Gastroesophageal sphincter (tissue), 4 donors: ENCODE data around the gene AKAP6. TPM values are rescaled to one million over a fixed set of nuclear protein-coding genes. Genes with fewer than 3 reads are reported as not detected.

Experiments used
- ATAC-seq: fragments of 150-250 bp; one replicate; pipeline ENCODE4 v1.9.1; 2016; ENCODE audit warnings: mild to moderate bottlenecking, moderate library complexity
- H3K27ac ChIP-seq, 4 donors: fragments of 200-600 bp; sonication (generic) in 3 of 4; 1 replicate in 3 of 4; 2 replicates in 1 of 4; pipeline ENCODE4 v1.5.1; 2016 to 2019
- H3K27me3 ChIP-seq: fragments of 200-600 bp; sonication (generic); one replicate; pipeline ENCODE4 v1.5.1; 2019
- H3K36me3 ChIP-seq, 2 donors: fragments of 200-600 bp; sonication (generic); one replicate each; pipeline ENCODE4 v1.5.1; 2019; ENCODE audit warnings: control low read depth in 1 of 2
- H3K4me1 ChIP-seq, 3 donors: fragments of 200-600 bp; sonication (generic); 1 replicate in 2 of 3; 2 replicates in 1 of 3; pipeline ENCODE4 v1.5.1; 2016 to 2019; ENCODE audit warnings: control low read depth in 2 of 3
- H3K4me3 ChIP-seq, 2 donors: fragments of 200-600 bp; sonication (generic); one replicate each; pipeline ENCODE4 v1.5.1; 2019; ENCODE audit warnings: mild to moderate bottlenecking in 1 of 2, moderate library complexity in 1 of 2
- H3K9me3 ChIP-seq, 3 donors: fragments of 200-600 bp; sonication (generic); one replicate each; pipeline ENCODE4 v1.5.1; 2017 to 2019; ENCODE audit warnings: control low read depth in 2 of 3
- CTCF ChIP-seq, 4 experiments: fragments of 200-600 bp in 2 of 4; fragments of 450-650 bp in 2 of 4; sonication (generic) in 1 of 4; IDR thresholded peaks; one replicate each; pipeline ENCODE4 v1.5.1; 2017 to 2019; ENCODE audit warnings: antibody characterized with exemption in 4 of 4, mild to moderate bottlenecking in 2 of 4, moderate library complexity in 2 of 4
- EP300 ChIP-seq: sonication (generic); formaldehyde crosslinking; IDR thresholded peaks from one replicate; pipeline ENCODE4 v1.6.1; 2017; ENCODE audit warnings: antibody characterized with exemption, mild to moderate bottlenecking
- POLR2A ChIP-seq, 2 donors: fragments of 450-650 bp; IDR thresholded peaks; one replicate each; pipeline ENCODE4 v1.6.1; 2017; ENCODE audit warnings: antibody characterized with exemption in 2 of 2, mild to moderate bottlenecking in 2 of 2, moderate library complexity in 1 of 2
- POLR2AphosphoS5 ChIP-seq: sonication (generic); formaldehyde crosslinking; IDR thresholded peaks from one replicate; pipeline ENCODE4 v1.6.1; 2017; ENCODE audit warnings: antibody characterized with exemption
- WGBS, 2 donors: methylation state at CpG; one replicate each; pipeline ENCODE4 v1.1.5; 2018; ENCODE audit warnings: low coverage in 1 of 2; 5-methylcytosine and 5-hydroxymethylcytosine counted together
- total RNA-seq, 4 donors: library from RNA; depleted of rRNA; stranded (reverse); fragments of >200 nt; gene quantifications; one replicate each; pipeline ENCODE4 v1.1.0, GENCODE V29; 2016

Gene AKAP6
- total RNA-seq, 4 donors from 2014 or later, result 33.1 to 65.4 (median 45.0) TPM

- WGBS, 2 donors, result 76 to 78% methylated on average over 2 of the region's 2 CpGs
Measured at GRCh38 chr14:32601069-32601468, 272.0 kb downstream of the AKAP6 start.

GRCh38 chr14:32601906-32602305, 272.8 kb downstream of the AKAP6 start:
- Histone ChIP-seq H3K9me3 (no peaks in the 10 kb centered on the region), H3K36me3 (peaks cover 0 to 4% of the 10 kb centered on the region in 2 donors), H3K4me1 (peaks cover 0 to 24% (median 2%) of the 10 kb centered on the region in 3 donors), H3K27me3 (no peaks in the 10 kb centered on the region), H3K4me3 (no peak overlapping the region), H3K27ac (no peak overlapping the region)
- no peak for ATAC-seq
- WGBS, 2 donors, result 22 to 38% methylated on average over 3 of the region's 3 CpGs
- TF ChIP-seq CTCF (IDR thresholded peaks at IDR 0.05), result no peak
- no peak for TF ChIP-seq POLR2A (IDR thresholded peaks at IDR 0.05)
- no peak for TF ChIP-seq POLR2AphosphoS5
- TF ChIP-seq EP300, result no peak

More at GRCh38 chr14:32601069-32601468, 272.0 kb downstream of the AKAP6 start:
- H3K4me3 ChIP-seq, result no peak overlapping the region
- no peak for ATAC-seq
- TF ChIP-seq EP300 (no peak), POLR2AphosphoS5 (no peak), POLR2A (IDR thresholded peaks at IDR 0.05) (no peak), CTCF (IDR thresholded peaks at IDR 0.05) (no peak)
- no peaks in the 10 kb centered on the region for H3K27me3 ChIP-seq
- H3K27ac ChIP-seq, result no peak overlapping the region
- no peaks in the 10 kb centered on the region for H3K9me3 ChIP-seq
- peaks cover 0 to 4% of the 10 kb centered on the region in 2 donors for H3K36me3 ChIP-seq
- H3K4me1 ChIP-seq, result peaks cover 0 to 24% (median 0%) of the 10 kb centered on the region in 3 donors

- 55 to 66% methylated on average over 3 to 7 of the region's 7 CpGs for WGBS, 2 donors
- H3K27me3 ChIP-seq, result no peaks in the 10 kb centered on the region
- no peak overlapping the region for H3K27ac ChIP-seq
- H3K4me1 ChIP-seq, result peaks cover 0 to 32% (median 6%) of the 10 kb centered on the region in 3 donors
- TF ChIP-seq POLR2AphosphoS5, result no peak
- TF ChIP-seq CTCF (IDR thresholded peaks at IDR 0.05), result no peak
- TF ChIP-seq EP300, result no peak
- no peak for TF ChIP-seq POLR2A (IDR thresholded peaks at IDR 0.05)
- H3K36me3 ChIP-seq, result peaks cover 0 to 4% of the 10 kb centered on the region in 2 donors
- H3K4me3 ChIP-seq, result no peak overlapping the region
- no peaks in the 10 kb centered on the region for H3K9me3 ChIP-seq
- no peak for ATAC-seq
Measured at GRCh38 chr14:32602699-32603098, 273.6 kb downstream of the AKAP6 start.

- no peak overlapping the region for H3K27ac ChIP-seq
- H3K27me3 ChIP-seq, result no peaks in the 10 kb centered on the region
- peaks cover 0 to 4% of the 10 kb centered on the region in 2 donors for H3K36me3 ChIP-seq
- H3K4me1 ChIP-seq, result peaks cover 0 to 46% (median 6%) of the 10 kb centered on the region in 3 donors
- WGBS, 2 donors, result 97 to 100% methylated on average over 2 of the region's 2 CpGs
- no peaks in the 10 kb centered on the region for H3K9me3 ChIP-seq
- no peak for ATAC-seq
- no peak overlapping the region for H3K4me3 ChIP-seq
- TF ChIP-seq POLR2A (IDR thresholded peaks at IDR 0.05) (no peak), CTCF (IDR thresholded peaks at IDR 0.05) (no peak), POLR2AphosphoS5 (no peak), EP300 (no peak)
Measured at GRCh38 chr14:32603992-32604565, 275.0 kb downstream of the AKAP6 start.

GRCh38 chr14:32606301-32606700, 277.2 kb downstream of the AKAP6 start:
- peaks cover under 1 to 56% (median 6%) of the 10 kb centered on the region in 3 donors for H3K4me1 ChIP-seq
- H3K27ac ChIP-seq, result no peak overlapping the region
- TF ChIP-seq CTCF (IDR thresholded peaks at IDR 0.05) (no peak), EP300 (no peak)
- no peak overlapping the region for H3K4me3 ChIP-seq
- no peaks in the 10 kb centered on the region for H3K9me3 ChIP-seq
- H3K36me3 ChIP-seq, result peaks cover 0 to 2% of the 10 kb centered on the region in 2 donors
- H3K27me3 ChIP-seq, result no peaks in the 10 kb centered on the region
- no peak for ATAC-seq
- 71 to 100% methylated on average over 2 of the region's 2 CpGs for WGBS, 2 donors
